GM18511 (cell line): ENCODE results near the gene CDHR3.

Source experiments
- ATAC-seq: cut with Tn5 transposase; IDR thresholded peaks from one replicate; pipeline ENCODE4 v1.9.1; 2021; ENCODE audit warnings: mild to moderate bottlenecking, moderate library complexity; ENCODE audit not compliant: unreplicated experiment

The CDHR3 gene

DNA sequence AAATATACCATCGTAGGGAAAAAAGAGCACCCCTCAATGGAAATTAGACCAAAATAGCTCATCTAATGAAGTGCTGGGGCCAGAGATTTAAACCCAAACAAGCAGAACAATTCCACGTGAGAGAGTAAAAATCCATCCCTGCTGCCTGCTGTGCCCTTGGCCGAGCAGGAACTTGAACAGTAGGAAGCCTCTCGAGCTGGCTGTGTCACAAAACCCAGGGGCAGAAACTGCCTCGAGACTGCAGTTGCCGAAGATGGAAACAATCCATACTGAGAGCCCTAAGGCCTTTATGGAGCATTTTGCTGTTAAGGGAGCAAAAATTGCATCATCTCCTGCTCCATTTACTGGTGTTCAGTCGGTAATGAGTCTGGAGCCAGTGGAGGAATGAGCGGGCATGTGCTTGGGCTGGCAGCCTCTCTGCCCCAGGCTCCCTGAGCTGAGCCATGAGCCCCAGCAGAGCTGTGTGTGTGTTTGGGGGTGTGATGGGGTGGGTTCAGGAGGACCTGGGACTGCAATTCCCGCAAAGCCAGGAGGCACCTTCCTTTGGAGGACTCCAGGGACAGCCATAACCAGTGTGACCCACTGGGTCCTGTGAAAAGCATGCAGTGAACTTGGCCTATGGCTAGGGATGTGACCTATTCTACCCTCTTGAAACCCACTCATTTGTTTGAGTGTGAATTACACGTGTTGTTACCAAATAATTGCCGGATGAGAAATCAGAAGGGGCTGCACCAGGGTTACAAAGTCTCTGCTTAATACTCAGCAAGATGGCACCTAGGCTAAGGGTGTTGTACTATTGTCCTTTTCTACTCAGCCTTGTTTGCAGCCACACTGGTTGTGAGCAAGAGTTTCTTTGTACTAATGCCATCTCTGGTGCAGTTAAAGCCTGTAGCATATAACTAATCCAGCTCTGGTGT is 58.3 kb downstream of the CDHR3 start:
- ATAC-seq, result no peak

DNA sequence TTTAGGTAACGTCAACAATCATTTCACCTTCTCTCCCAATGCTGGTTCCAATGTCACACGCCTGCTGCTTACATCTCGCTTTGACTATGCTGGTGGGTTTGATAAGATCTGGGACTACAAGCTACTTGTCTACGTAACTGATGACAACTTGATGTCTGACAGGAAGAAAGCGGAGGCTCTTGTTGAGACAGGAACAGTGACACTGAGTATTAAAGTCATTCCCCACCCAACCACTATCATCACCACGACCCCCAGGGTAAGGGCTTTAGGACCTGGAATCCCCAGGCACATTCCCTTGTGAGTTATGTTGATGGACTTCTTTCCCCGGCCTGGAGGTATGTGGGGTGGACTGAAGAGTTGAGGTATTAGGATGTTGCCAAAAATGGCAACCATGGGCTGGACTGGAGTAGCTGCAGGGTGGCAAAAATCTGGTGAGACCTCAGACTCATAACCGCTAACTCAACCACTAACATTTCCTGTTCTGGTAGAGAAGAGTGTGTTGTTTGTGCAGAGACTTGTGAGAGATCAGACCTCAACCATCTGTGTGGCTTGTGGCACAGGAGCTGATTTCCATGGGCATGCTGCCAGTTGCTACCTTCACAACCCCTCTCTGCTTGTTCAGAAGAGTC is 59.2 kb downstream of the CDHR3 start:
- peak; percentile 86 for ATAC-seq

GRCh38 chr7:106023369-106024322 is 60.6 kb downstream of the CDHR3 start:
- ATAC-seq, result no peak

- ATAC-seq, result no peak
Measured at GRCh38 chr7:106026101-106026500, 63.0 kb downstream of the CDHR3 start.

DNA sequence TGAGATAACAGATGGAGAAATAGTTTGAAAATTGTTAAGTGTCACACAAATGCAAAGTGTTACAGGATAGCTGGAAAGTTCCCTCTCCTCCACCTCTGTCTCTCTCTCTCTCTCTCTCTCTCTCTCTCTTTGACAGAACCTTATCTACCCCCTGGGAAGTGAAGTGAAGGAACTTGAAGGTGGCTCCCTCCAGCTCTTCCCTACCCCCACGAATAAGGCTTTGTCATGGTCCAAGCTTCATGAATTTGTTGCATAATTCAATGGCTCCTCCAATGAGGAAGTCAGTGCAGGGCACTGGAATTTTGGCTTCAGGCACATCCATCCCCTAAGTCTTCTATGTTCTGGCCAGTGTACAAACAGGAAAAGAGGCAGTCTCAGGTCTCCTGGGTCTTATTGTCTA is 66.4 kb downstream of the CDHR3 start:
- ATAC-seq, result no peak

DNA sequence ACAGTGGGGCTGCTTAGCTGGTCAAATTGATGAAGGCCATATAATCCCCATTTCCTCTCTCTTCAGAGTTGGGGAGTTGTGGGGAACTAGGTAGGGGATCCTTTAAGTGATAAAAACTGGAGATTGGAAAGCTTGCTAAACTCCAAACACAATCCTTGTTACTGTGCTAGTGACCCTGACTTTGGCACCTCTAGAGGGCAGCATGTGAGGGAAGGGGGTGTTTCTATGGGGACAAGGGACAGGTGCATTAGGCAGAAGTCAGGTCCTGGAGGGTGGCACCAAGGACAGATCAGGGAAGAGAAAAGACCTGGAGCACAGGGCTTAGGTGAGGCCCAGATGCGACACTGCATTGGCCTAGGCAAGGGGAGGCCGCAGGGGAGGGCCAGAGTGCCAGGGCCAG is 66.9 kb downstream of the CDHR3 start:
- ATAC-seq, result no peak

DNA sequence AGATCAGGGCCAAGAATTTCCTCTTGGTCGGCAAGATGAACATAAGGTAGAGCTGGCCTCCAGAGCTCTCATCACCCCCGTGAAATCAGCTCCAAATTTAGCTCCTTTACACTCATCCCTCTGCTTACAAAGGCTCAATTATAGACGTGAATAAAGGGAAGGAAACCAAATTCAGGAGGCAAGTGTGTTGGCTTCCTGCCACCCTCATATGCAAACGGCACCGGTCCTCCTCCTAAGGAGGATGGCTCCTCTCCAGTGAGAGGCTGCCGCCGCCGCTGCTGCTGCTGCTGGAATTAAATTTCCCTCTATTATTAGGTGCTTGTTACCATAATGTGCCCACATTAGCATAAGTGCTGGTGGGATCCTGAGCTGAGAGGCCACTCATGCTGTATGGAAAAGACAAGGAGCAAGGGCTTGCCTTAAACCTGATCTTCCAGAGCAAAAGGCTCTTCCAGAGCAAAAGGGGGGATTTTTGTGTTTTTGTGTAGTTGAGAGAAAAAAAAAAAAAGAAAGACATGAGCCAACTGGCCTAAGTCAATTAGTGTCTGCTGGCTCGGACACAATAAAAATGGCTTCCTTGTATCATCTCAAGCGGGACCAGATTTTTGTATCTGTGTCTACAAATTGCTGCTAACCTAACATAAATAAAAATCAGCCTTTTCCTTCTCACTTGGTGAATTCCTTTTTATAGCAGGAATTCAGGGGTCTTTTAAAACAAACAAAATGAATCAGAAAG is 68.4 kb downstream of the CDHR3 start:
- no peak for ATAC-seq

DNA sequence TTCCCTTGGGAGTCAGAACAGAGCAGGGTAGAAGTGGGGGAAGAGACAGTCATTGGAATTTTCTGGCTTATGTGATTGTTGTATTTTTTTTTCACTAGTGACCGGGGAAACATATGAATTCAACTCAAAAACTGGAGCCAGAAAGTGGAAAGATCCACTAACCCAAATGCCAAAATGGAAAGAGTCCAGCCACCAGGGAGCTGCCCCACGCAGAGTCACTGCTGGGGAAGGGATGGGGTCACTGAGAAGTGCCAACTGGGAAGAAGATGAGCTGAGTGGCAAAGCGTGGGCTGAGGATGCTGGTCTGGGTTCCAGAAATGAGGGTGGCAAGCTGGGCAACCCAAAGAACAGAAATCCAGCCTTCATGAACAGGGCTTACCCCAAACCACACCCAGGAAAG is 69.2 kb downstream of the CDHR3 start:
- ATAC-seq, result no peak

- ATAC-seq, result no peak
Measured at GRCh38 chr7:106033735-106034134, 70.7 kb downstream of the CDHR3 start.

- ATAC-seq, result no peak
Measured at GRCh38 chr7:106034383-106034782, 71.3 kb downstream of the CDHR3 start.

DNA sequence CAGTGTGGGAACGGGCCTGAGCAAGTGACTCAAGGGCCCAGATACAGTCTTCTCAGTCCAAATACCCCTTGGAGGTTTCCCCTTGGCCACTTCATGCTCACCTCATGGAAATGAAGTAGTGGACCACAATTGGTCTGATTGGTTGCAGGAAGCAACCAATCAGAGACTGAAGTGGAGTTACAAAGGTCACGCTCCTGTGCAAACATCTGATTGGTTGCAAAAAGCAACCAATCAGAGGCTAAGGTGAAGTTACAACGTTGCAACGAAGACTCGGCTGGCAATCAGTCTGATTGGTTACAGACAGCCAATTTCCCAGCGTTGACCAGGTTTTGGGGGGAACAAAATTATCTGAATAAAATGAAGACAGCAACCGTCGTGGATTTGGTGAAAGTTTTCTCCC is 72.5 kb downstream of the CDHR3 start:
- no peak for ATAC-seq

GRCh38 chr7:106036004-106036403 is 72.9 kb downstream of the CDHR3 start:
- ATAC-seq, result no peak

GRCh38 chr7:106037489-106038176 is 74.6 kb downstream of the CDHR3 start:
- no peak for ATAC-seq

GRCh38 chr7:106038289-106038688 is 75.2 kb downstream of the CDHR3 start:
- ATAC-seq, result no peak

DNA sequence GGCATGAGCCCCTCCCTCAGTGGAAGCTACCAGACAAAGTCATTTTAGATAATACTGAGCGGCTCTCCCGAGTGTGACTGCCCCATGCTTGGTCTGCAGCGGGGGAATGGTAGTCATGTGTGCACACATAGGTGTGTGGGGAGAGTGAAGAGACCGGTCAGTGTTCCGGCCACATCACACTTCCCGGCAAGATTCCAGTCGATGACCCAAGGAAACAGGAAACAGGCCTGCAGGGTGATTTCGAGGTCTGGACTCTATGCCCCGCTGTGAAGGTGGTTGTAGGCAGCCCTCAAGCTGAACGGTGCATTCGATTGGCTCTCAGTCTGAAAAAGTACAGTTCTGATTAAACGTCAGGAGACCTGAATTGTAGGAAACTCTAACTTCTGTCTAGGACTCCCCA is 75.9 kb downstream of the CDHR3 start:
- no peak for ATAC-seq

GRCh38 chr7:106039486-106040060 is 76.5 kb downstream of the CDHR3 start:
- no peak for ATAC-seq

DNA sequence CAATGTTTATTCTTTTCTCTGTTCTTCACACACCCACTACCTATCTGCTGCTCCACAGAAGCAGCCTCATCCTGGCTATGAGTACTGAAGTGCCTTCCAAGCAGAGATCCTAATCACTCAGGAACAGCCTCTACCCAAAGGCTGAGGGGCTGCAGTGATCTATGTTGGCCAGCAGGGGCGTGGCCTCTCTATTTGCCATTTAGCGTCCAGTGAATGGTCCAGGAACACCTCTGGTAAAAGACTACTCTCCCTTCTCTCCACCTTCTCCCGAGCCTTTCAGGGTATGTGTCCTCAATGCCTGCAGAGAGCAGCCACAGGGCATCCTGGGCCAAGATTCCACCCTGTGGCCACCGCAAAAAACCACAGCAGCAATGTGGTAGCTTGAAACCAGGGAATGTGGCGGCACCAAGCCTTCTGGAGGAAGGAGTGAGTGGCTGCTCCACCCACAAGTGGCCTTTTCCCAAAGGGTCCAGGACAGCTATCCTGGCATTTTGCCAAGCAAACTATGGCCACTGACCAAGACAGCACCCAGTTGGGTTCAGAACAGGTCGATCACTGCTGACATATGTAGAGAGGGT is 78.2 kb downstream of the CDHR3 start:
- ATAC-seq, result no peak

DNA sequence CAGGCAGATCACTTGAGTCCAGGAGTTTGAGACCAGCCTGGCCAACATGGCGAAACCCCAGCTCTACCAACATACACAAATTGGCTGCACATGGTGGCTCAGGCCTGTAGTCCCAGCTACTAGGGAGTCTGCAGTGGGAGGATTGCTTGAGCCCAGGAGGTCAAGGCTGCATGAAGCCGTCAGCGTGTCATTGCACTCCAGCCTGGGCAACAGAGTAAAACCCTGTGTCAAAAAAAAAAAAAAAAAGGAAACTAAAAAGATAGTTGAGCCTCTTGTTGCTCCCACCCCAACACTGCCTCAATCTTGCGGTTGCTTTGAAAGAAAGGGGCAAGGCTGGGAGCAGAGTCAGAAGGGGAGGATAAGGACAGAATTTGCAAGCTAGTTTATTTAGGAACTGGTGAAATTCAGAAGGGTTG is 79.1 kb downstream of the CDHR3 start:
- ATAC-seq, result no peak

DNA sequence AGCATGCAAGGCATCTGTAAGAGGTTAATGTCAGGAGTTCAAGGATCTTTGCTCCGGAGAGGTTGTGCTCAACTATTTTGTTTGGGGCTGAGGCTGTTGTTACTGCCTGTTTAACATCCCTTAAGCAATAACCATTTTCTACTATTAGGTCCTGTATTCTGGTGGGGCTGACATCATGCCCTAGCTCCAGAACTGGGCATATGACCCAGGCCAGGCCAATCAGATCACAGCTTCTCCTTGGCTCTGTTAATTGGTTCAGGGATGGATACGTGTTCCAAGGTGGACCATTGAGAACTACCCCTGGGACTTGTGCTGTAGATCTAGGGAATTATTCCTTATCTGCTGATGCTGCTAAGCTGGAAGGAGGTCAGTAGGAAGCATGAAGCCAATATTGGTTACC is 82.1 kb downstream of the CDHR3 start:
- no peak for ATAC-seq
